HG02763 (cell line): ENCODE measurements around the gene DHRS4L2.
"Not testable (repeated sequence)": the region's sequence is repeated elsewhere in the genome, so short reads cannot be mapped to it uniquely, and the experiment has no call there.

Experiments
- ATAC-seq: cut with Tn5 transposase; IDR thresholded peaks from one replicate; pipeline ENCODE4 v1.9.1; 2021; ENCODE audit warnings: mild to moderate bottlenecking, moderate library complexity; ENCODE audit not compliant: unreplicated experiment

Gene DHRS4L2

DNA sequence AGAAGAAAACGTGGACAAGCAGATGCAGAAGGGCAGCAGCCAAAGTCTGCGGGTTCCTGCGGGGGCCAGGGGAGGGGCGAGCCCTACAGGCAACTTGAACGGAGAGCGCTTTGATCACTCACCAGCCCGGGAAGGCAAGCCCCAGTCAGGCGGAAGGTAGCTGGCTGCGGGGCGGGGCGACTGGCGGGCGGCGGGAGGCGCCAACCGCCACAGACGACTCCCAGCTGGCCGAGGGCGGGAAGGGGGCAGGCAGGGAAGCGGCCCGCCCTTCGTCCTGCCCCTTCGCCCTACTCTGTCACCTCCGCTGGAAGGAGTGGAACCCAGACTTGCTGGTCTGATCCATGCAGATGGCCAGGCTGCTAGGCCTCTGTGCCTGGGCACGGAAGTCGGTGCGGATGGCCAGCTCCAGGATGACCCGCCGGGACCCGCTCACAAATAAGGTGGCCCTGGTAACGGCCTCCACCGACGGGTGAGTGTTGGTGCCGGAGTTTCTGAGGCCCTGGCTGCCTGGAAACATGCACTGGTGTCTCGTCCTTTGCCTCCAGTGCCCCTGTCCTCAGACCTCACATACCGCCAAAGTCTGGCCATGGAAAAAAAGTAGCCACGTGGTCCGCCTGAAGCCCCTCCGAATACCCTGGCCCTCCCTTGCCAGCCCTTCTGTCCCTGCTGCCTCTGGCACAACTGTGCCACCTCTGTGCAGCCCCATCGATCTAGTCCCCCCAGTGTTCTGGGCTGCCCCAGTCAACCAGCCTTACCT is at the start of gene DHRS4L2:
DHRS4L2 (plus strand) TSS at position 323 of the 757 bp plus-strand sequence; CDS start at position 342, 19 bp downstream.
- not testable (repeated sequence) for ATAC-seq

GRCh38 chr14:23939607-23940326 is 49.0 kb upstream of the DHRS4L2 start:
- no peak for ATAC-seq

- no peak for ATAC-seq
Measured at GRCh38 chr14:23941230-23941629, 47.5 kb upstream of the DHRS4L2 start.

DNA sequence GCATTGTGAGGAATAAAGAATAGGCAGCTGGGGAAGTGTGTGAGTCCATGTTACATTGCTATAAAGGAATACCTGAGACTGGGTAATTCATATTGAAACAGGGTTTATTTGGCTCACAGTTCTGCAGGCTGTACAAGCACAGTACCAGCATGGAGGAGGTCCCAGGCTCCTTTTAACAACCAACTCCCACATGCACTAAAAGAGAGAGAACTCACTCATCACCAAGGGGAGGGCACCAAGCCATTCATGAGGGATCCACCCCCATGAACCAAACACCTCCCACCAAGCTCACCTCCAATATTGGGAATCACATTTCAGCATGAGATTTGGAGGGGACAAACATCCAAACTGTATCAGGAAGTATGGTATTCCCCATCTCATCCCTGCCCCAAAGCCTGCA is 47.1 kb upstream of the DHRS4L2 start:
- no peak for ATAC-seq

DNA sequence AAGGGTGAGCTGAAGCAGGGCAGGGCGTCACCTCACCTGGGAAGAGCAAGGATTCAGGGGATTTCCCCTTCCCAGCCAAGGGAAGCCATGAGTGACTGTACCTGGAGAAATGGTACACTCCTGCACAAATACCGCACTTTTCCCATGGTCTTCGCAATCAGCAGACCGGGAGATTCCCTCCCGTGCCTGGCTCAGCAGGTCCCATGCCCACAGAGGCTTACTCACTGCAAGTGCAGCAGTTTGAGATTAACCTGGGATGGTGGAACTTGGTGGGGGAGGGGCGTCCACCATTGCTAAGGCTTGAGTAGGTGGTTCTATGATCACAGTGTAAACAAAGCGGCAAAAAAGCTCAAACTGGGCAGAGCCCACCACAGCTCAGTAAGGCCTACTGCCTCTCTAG is 46.1 kb upstream of the DHRS4L2 start:
- ATAC-seq = no peak

DNA sequence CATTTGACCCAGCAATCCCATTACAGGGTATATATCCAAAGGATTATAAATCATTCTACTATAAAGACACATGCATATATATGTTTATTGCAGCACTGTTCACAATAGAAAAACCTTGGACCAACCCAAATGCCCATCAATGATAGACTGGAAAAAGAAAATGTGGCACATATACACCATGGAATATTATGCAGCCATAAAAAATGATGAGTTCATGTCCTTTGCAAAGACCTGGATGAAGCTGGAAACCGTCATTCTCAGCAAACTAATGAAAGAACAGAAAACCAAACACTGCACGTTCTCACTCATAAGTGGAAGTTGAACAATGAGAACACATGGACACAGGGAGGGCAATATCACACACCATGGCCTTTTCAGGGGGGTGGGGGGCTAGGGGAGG is 39.7 kb upstream of the DHRS4L2 start:
- ATAC-seq = not testable (repeated sequence)

- no peak for ATAC-seq
Measured at GRCh38 chr14:23950411-23951135, 38.2 kb upstream of the DHRS4L2 start.

DNA sequence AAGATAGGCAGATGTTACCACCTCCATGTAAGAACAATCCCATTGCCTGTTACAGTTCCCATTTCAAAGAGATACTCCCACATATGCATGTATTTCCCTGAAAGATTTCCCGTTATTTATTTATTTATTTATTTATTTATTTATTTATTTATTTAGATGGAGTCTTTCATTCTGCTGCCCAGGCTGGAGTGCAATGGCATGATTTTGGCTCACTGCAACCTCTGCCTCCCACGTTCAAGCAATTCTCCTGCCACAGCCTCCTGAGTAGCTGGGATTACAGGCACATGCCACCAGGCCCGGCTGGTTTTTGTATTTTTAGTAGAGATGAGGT is 37.6 kb upstream of the DHRS4L2 start:
- not testable (repeated sequence) for ATAC-seq

DNA sequence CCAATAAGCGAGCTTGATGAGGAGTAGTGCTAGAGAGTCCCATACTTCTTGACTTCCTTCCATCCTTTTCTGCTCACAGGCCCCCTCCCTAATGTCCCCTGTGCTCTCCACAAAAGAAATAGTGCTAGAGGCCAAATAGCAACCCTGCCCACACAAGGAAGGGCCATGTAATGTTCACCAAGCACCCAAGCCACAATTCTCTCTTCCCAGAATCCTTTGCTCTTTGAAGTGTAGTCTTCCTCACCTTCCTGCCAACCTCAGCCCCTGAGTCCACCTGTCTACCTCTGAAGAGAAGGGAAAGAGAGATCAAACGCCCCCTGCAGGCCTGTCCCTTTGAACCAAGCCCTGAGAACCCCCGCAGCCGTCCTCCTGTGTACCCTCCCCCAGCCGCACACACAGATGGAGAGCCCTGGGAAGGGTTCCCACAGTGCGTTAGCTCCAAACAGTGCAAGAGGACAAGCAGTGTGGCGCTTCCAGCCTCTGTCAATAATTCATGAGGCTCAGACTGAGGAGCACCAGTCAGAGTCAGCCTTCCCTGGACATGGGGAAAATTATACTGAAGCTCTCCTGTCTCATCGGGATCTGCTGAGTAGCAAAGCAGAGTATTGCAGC is 37.0 kb upstream of the DHRS4L2 start:
- no peak for ATAC-seq

DNA sequence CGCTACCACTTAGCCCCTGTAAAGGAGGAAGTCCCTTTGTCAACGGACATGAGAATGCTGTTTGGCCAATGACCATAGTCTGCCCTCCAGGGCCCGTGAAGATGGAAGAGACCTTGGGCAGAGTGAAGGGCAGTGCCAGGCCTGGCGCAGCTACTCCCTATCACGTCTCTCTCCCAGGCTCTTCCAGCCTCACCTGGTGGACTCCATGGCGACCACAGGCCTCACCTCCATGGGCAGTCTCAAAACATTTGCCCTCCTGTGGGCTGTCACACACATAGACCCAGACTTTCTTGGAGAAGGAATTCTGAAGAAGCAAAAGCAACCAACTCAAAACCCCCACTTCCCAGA is 35.6 kb upstream of the DHRS4L2 start:
- ATAC-seq = not testable (repeated sequence)

DNA sequence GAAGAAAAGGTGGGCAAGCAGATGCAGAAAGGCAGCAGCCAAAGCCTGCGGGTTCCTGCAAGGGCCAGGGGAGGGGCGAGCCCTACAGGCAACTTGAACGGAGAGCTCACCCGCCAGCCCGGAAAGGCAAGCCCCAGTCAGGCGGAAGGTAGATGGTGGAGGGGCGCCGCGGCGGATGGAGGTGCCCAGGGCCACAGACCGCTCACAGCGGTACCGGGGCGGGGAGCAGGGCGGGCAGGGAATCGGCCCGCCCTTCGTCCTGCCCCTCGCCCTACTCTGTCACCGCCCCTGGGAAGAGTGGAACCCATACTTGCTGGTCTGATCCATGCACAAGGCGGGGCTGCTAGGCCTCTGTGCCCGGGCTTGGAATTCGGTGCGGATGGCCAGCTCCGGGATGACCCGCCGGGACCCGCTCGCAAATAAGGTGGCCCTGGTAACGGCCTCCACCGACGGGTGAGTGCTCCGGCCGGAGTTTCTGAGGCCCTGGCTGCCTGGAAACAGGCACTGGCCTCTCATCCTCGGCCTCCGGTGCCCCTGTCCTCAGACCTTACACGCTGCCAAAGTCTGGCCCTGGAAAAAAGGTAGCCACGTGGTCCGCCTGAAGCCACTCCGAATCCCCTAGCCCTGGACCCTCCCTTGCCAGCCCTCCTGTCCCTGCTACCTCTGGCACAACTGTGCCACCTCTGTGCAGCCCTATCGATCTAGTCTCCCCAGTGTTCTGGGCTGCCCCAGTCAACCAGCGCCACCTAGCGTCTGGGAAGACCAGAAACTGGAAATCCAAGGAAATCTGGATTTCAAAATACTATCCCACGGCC is 35.1 kb upstream of the DHRS4L2 start, which contains the start of gene DHRS4:
DHRS4 (plus strand) TSS at position 307 of the 815 bp plus-strand sequence; CDS start at position 326, 19 bp downstream.
- peak; percentile 90 for ATAC-seq

DNA sequence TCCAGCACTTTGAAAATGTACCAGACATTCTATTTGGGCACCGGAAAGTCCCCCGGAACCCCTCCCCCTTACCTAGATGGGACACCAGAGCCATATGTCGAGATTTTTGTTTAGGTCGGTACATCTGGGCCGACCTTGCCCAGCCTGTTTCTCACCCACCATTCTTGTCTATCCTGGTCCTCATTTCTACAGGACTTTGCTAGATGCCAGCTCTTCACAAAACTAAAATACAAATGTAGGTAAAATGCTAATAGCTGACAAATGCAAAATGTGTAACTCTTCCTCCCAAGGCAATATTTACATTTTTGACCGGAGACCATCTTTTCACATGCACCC is 34.5 kb upstream of the DHRS4L2 start:
- ATAC-seq = peak; percentile 11

DNA sequence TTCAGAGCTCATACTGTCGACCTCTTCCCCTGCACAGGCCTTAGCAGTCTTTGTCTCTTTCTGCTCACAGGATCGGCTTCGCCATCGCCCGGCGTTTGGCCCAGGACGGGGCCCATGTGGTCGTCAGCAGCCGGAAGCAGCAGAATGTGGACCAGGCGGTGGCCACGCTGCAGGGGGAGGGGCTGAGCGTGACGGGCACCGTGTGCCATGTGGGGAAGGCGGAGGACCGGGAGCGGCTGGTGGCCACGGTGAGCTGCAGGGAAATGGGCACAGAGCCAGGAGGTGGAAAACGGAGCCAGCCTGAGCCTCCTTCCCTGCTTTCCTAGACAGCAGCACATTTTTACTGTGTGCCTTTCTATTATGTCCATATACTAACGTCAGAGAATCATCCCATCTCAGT is 33.8 kb upstream of the DHRS4L2 start:
- ATAC-seq = not testable (repeated sequence)

GRCh38 chr14:23955811-23956210 is 32.9 kb upstream of the DHRS4L2 start:
- ATAC-seq = not testable (repeated sequence)

- not testable (repeated sequence) for ATAC-seq
Measured at GRCh38 chr14:23957913-23958569, 30.7 kb upstream of the DHRS4L2 start.

DNA sequence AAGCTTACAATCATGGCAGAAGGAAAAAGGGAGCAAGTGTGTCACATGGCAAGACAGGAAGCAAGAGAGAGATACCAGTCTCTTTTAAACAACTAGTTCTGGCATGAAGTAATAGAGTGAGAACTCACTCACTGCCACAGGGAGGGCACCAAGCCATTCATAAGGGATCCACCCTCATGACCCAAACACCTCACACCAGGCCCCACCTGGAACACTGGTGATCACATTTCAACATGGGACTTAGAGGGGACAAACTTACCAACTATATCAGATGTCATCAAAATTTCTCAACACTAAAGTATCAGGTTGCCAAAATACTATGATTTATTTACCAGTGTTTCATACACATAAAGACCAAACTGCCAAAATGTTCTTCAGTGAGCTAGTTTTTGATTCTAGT is 27.8 kb upstream of the DHRS4L2 start:
- not testable (repeated sequence) for ATAC-seq

DNA sequence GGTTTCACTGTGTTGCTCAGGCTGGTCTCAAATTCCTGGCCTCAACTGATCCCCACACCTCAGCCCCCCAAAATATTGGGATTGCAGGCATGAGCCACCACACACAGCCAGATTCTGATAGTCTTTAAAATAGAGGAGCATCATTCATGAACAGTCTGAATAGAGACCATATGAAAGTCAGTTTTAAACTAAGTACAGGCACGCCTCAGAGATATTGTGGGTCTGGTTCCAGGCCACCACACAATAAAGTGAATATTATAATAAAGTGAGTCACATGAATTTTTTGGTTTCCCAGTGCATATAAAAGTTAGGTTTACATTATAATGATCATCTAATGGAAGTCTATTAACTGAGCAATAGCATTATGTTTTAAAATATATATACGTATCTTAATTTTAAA is 27.0 kb upstream of the DHRS4L2 start:
- not testable (repeated sequence) for ATAC-seq

GRCh38 chr14:23969130-23969480 is 19.6 kb upstream of the DHRS4L2 start:
- not testable (repeated sequence) for ATAC-seq

- ATAC-seq = peak; percentile 71
Measured at GRCh38 chr14:23969481-23970282, 19.0 kb upstream of the DHRS4L2 start.
